ENCODE results near the gene PYCARD. TPM values are rescaled to one million over a fixed set of nuclear protein-coding genes. Genes with fewer than 3 reads are reported as not detected.

PYCARD gene
- polyA plus RNA-seq, 12 donors, result 3.8 to 28.0 (median 6.0) TPM; not detected in 1

DNA sequence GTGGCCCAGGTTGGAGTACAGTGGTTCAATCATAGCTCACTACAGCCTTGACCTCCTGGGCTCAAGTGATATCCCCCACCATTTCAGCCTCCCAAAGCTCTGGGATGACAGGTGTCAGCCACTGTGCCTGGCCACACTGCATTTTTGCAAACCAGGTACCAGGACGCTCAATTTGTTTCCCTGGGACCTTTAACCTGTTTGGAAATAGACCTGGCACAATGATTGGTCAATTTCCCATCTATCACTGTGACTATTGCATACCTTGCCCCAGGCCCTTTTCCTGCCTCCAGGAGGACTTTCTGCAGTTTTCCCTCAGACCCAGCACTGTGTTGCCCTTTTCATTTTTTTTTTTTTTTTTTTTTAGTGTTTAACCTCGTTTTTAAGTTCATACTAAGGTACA lies 33.7 kb downstream of the PYCARD start:
- no peak for DNase-seq

DNA sequence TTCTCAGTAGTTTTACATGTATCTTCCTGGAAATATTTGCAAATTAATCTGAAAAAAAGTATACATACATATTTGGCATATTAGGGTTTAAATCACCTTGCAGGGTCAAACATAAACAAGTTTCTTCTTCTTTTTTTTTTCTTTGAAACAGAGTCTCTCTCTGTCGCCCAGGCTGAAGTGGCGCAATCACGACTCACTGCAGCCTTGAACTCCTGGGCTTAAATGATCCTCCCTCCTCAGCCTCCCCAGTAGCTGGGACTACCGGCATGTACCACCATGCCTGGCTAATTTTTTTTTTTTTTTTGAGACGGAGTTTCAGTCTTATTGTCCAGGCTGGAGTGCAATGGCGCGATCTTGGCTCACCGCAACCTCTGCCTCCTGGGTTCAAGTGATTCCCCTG lies 35.2 kb downstream of the PYCARD start:
- DNase-seq, result no peak

DNA sequence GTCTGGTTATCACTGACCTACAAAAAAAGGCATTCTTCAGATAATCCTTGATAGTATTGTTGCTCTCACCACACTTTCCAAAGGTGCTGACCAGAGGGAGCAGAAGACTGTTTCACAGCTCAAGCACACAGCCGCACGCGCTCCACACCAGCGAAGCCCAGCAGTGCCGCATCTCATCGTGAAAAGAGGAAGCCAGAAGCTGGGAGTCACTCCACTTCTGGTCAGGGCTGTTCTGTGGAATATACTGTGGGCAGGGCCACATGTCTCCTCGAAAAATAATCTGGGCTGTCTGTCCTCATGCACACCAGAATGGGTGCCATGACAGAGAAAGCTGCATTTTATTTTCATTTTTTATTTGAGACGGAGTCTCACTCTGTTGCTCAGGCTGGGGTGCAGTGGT lies 45.4 kb downstream of the PYCARD start:
- no peak for DNase-seq

Other genes with a start within 250 kb of the PYCARD start
- 10 to 100 TPM in 9 of 12 donors, 1 to 10 TPM in 2, not detected in 1; 9.5 to 19.5 (median 11.0) TPM for gene SETD1A, start 245.0 kb downstream of the PYCARD start, polyA plus RNA-seq (ENCODE audit: insufficient read length in 12 of 12)
- 10 to 100 TPM in 1 of 12 donors, 1 to 10 TPM in 10, not detected in 1; 6.9 to 16.3 (median 9.0) TPM for gene HSD3B7, start 217.6 kb downstream of the PYCARD start, polyA plus RNA-seq (ENCODE audit: insufficient read length in 12 of 12)
- 1 to 10 TPM in 6 of 12 donors, under 1 TPM in 4, not detected in 2; 0.78 to 7.1 (median 1.5) TPM for gene STX1B, start 192.1 kb downstream of the PYCARD start, polyA plus RNA-seq (ENCODE audit: insufficient read length in 12 of 12)
- 10 to 100 TPM in 11 of 12 donors, not detected in 1; 33.1 to 71.9 (median 39.3) TPM for gene STX4, start 169.2 kb downstream of the PYCARD start, polyA plus RNA-seq (ENCODE audit: insufficient read length in 12 of 12)
- 1 to 10 TPM in 11 of 12 donors, not detected in 1; 5.3 to 9.5 (median 7.2) TPM for gene ZNF668, start 128.5 kb downstream of the PYCARD start, polyA plus RNA-seq (ENCODE audit: insufficient read length in 12 of 12)
- 10 to 100 TPM in 2 of 12 donors, 1 to 10 TPM in 9, not detected in 1; 7.1 to 13.3 (median 9.5) TPM for gene ZNF646, start 128.3 kb downstream of the PYCARD start, polyA plus RNA-seq (ENCODE audit: insufficient read length in 12 of 12)
- gene PRSS53, start 113.8 kb downstream of the PYCARD start, polyA plus RNA-seq (ENCODE audit: insufficient read length in 12 of 12), result 10 to 100 TPM in 1 of 12 donors, 1 to 10 TPM in 10, not detected in 1; 1.8 to 16.4 (median 4.6) TPM
- 10 to 100 TPM in 11 of 12 donors, not detected in 1; 50.0 to 71.5 (median 58.6) TPM for gene VKORC1, start 108.0 kb downstream of the PYCARD start, polyA plus RNA-seq (ENCODE audit: insufficient read length in 12 of 12)
- gene BCKDK, start 94.4 kb downstream of the PYCARD start, polyA plus RNA-seq (ENCODE audit: insufficient read length in 12 of 12), result 10 to 100 TPM in 11 of 12 donors, not detected in 1; 19.1 to 30.0 (median 24.8) TPM
- gene KAT8, start 85.1 kb downstream of the PYCARD start, polyA plus RNA-seq (ENCODE audit: insufficient read length in 12 of 12), result 10 to 100 TPM in 11 of 12 donors, not detected in 1; 41.5 to 63.1 (median 46.7) TPM
- 10 to 100 TPM in 2 of 12 donors, 1 to 10 TPM in 2, under 1 TPM in 6, not detected in 2; 0.16 to 39.2 (median 0.61) TPM for gene PRSS8, start 67.0 kb downstream of the PYCARD start, polyA plus RNA-seq (ENCODE audit: insufficient read length in 12 of 12)
- gene PRSS36, start 52.7 kb downstream of the PYCARD start, polyA plus RNA-seq (ENCODE audit: insufficient read length in 12 of 12), result 1 to 10 TPM in 8 of 12 donors, under 1 TPM in 2, not detected in 2; 0.92 to 2.0 (median 1.4) TPM
- gene FUS, start 22.6 kb downstream of the PYCARD start, polyA plus RNA-seq (ENCODE audit: insufficient read length in 12 of 12), result 1,000 to 10,000 TPM in 1 of 12 donors, 100 to 1,000 TPM in 11; 290 to 4,308 (median 418) TPM
- 10 to 100 TPM in 11 of 12 donors, not detected in 1; 19.1 to 87.8 (median 58.2) TPM for gene TRIM72, start 11.4 kb upstream of the PYCARD start, polyA plus RNA-seq (ENCODE audit: insufficient read length in 12 of 12)
- 1 to 10 TPM in 5 of 12 donors, under 1 TPM in 5, not detected in 2; 0.27 to 2.1 (median 0.95) TPM for gene PYDC1, start 14.4 kb upstream of the PYCARD start, polyA plus RNA-seq (ENCODE audit: insufficient read length in 12 of 12)
- 1 to 10 TPM in 11 of 12 donors, not detected in 1; 2.1 to 9.2 (median 3.2) TPM for gene ITGAM, start 57.2 kb upstream of the PYCARD start, polyA plus RNA-seq (ENCODE audit: insufficient read length in 12 of 12)
- 1 to 10 TPM in 4 of 12 donors, under 1 TPM in 6, not detected in 2; 0.34 to 7.5 (median 0.84) TPM for gene ITGAX, start 152.4 kb upstream of the PYCARD start, polyA plus RNA-seq (ENCODE audit: insufficient read length in 12 of 12)
- gene ITGAD, start 190.6 kb upstream of the PYCARD start, polyA plus RNA-seq (ENCODE audit: insufficient read length in 12 of 12), result 1 to 10 TPM in 4 of 12 donors, under 1 TPM in 6, not detected in 2; 0.15 to 1.5 (median 0.62) TPM
- 100 to 1,000 TPM in 11 of 12 donors, not detected in 1; 146 to 481 (median 259) TPM for gene COX6A2, start 225.6 kb upstream of the PYCARD start, polyA plus RNA-seq (ENCODE audit: insufficient read length in 12 of 12)
- gene ZNF843, start 240.0 kb upstream of the PYCARD start, polyA plus RNA-seq (ENCODE audit: insufficient read length in 12 of 12), result 1 to 10 TPM in 10 of 12 donors, not detected in 2; 1.5 to 3.9 (median 2.5) TPM

Measured in muscle of arm (tissue), 12 donors.